22Rv1 (cell line): ENCODE data around the gene KRTAP10-12.

Experiments used
- ZFX ChIP-seq: fragments of 450-650 bp; IDR thresholded peaks from 2 replicates; pipeline ENCODE4 v1.6.1; 2017; ENCODE audit warnings: antibody characterized with exemption, borderline replicate concordance
- TF ChIP-seq, protein P1 (sequence below): fragments of 450-650 bp; IDR thresholded peaks from 2 replicates; pipeline ENCODE4 v1.5.1; 2017; ENCODE audit warnings: mild to moderate bottlenecking

DNA sequence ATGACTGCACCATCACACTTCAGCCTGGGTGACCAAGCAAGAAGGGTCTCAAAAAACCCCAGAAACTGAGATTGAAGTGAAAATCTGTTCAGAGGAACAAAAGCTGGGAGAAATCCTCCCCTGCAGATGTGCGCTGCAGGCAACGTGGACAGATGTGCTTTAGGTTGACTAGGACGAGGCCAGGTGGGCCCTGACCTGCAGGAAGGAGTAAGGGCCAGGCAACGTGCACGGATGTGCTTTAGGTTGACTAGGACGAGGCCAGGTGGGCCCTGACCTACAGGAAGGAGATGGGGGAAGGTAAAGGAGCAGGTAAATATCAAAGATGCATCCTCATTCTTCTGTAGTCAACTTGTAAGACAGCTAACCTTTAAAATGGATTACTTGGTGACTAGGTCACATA is 12.5 kb upstream of the KRTAP10-12 start:
- TF ChIP-seq, protein P1, sequence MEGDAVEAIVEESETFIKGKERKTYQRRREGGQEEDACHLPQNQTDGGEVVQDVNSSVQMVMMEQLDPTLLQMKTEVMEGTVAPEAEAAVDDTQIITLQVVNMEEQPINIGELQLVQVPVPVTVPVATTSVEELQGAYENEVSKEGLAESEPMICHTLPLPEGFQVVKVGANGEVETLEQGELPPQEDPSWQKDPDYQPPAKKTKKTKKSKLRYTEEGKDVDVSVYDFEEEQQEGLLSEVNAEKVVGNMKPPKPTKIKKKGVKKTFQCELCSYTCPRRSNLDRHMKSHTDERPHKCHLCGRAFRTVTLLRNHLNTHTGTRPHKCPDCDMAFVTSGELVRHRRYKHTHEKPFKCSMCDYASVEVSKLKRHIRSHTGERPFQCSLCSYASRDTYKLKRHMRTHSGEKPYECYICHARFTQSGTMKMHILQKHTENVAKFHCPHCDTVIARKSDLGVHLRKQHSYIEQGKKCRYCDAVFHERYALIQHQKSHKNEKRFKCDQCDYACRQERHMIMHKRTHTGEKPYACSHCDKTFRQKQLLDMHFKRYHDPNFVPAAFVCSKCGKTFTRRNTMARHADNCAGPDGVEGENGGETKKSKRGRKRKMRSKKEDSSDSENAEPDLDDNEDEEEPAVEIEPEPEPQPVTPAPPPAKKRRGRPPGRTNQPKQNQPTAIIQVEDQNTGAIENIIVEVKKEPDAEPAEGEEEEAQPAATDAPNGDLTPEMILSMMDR, result no peak
- TF ChIP-seq ZFX, result no peak
